Fibroblast of mammary gland (primary cell): ENCODE results near the gene HCN3.
"Not testable (repeated sequence)": the region's sequence is repeated elsewhere in the genome, so short reads cannot be mapped to it uniquely, and the experiment has no call there.

Experiments
- DNase-seq: peaks from one replicate; pipeline ENCODE4 v3.0.0-alpha.2; 2010; ENCODE audit warnings: low read depth
- H3K4me3 ChIP-seq: 2 replicates; pipeline ENCODE4 v1.5.1; 2011; ENCODE audit warnings: low read depth, mild to moderate bottlenecking, low read length, moderate library complexity; ENCODE audit not compliant: control insufficient read depth
- TF ChIP-seq, protein P1 (sequence below): conservative IDR thresholded peaks from 2 replicates; pipeline ENCODE4 v1.5.1; 2011; ENCODE audit warnings: low read depth, low read length, inconsistent platforms; ENCODE audit not compliant: control insufficient read depth, insufficient read depth

HCN3 gene

DNA sequence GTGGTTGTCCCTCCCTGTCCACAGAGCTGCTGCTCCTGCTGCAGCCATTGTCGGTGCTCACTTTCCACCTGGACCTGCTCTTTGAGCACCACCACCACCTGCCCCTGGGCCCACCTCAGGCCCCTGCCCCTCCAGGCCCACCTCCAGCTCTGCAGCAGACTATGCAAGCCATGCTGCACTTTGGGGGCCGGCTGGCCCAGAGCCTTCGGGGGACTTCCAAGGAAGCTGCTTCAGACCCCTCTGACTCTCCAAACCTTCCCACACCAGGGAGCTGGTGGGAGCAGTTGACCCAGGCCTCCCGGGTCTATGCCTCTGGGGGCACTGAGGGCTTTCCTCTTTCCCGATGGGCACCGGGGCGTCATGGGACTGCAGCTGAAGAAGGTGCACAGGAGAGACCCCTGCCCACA, 49.4 kb downstream of the HCN3 start:
- TF ChIP-seq, protein P1, sequence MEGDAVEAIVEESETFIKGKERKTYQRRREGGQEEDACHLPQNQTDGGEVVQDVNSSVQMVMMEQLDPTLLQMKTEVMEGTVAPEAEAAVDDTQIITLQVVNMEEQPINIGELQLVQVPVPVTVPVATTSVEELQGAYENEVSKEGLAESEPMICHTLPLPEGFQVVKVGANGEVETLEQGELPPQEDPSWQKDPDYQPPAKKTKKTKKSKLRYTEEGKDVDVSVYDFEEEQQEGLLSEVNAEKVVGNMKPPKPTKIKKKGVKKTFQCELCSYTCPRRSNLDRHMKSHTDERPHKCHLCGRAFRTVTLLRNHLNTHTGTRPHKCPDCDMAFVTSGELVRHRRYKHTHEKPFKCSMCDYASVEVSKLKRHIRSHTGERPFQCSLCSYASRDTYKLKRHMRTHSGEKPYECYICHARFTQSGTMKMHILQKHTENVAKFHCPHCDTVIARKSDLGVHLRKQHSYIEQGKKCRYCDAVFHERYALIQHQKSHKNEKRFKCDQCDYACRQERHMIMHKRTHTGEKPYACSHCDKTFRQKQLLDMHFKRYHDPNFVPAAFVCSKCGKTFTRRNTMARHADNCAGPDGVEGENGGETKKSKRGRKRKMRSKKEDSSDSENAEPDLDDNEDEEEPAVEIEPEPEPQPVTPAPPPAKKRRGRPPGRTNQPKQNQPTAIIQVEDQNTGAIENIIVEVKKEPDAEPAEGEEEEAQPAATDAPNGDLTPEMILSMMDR = no peak
- DNase-seq = no peak
- no peak overlapping the region for H3K4me3 ChIP-seq

DNA sequence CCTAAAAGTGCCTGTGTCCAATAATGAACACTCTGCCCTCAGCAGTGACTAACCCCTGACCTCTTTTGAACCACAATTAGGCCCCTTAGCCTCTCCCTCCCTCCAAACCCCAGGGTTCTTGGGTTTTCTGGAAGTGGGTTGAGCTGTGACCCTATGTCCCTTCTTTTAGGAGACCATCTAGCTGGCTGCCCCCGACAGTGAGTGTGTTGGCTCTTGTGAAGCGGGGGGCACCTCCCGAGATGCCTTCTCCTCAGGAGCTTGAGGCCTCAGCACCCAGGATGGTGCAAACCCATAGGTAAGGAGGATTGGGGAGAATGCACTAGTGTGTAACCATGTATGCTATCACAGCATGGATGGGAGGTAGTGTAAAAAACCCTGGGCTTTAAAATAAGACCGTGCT, 50.7 kb downstream of the HCN3 start:
- no peak for DNase-seq
- H3K4me3 ChIP-seq = no peak overlapping the region
- TF ChIP-seq, protein P1 = no peak

DNA sequence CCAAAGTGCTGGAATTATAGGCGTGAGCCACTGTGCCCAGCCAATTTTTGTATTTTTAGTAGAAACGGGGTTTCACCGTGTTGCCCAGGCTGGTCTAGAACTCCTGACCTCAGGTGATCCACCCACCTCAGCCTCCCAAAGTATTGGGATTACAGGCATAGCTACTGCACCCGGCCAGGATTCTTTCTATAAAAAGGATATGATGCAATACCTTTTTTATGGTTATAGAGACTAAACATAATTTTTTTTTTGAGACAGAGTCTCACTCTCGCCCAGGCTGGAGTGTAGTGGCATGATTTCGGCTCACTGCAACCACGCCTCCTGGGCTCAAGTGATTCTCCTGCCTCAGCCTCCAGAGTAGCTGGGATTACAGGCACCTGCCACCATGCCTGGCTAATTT, 51.6 kb downstream of the HCN3 start:
- not testable (repeated sequence) for DNase-seq, H3K4me3 ChIP-seq

DNA sequence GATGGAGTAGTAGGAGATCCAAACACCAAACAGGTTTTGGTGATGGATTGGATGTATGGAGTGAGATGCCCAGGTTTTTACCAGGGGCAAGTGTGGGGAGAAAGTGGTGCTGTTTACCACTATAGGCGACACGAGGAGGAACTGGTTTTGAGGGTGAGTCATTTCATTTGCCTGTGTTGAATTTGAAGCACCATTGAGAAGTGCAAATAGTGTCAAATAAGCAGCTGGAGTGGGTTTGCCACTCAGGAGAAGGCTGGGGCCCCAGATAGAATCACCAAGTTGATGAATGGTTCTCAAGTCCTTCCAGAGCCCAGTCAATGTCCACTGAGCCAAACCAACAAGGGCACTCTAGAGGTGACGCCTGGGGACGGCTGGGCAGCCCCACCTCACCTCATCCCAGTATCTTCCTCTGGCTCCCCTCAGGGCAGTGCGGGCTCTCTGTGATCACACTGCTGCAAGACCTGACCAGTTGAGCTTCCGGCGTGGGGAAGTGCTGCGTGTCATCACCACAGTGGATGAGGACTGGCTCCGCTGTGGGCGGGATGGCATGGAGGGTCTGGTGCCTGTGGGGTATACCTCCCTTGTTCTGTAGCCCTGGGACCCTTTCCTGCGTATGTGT, 52.8 kb downstream of the HCN3 start:
- H3K4me3 ChIP-seq = no peak overlapping the region
- TF ChIP-seq, protein P1 = no peak
- DNase-seq = no peak

DNA sequence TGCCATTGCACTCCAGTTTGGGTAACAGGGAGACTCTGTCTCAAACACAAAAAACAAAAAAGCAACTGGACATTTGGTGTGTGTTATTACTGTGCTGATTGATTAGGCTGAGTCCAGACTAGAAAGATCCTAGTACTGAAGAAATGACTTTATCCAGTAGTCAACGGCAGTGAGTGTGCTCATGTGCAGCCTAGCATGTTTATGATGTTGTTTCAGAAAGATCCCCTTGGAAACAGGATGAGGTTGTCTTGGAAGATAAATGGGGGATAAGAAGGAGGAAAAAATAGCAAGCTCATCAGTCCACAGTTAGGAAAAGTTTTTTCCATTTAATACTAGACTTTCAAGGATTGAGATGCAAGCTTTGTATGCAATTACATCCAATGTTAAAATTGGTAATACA, 57.7 kb downstream of the HCN3 start:
- DNase-seq = no peak
- TF ChIP-seq, protein P1 = no peak
- H3K4me3 ChIP-seq = no peak overlapping the region
